ENCODE data around the gene FAU.

GRCh38 chr11:65134952-65135632, 13.2 kb upstream of the FAU start:
- TF ChIP-seq CTCF (IDR thresholded peaks at IDR 0.05 in 8 of 11, conservative IDR thresholded peaks at IDR 0.05 in 3 of 11), result no peak
- no peak for TF ChIP-seq POLR2AphosphoS5 (IDR thresholded peaks at IDR 0.05)
- TF ChIP-seq POLR2A (IDR thresholded peaks at IDR 0.05), result no peak

All from spleen (tissue), 7 donors.